IPS-NIHi7 (cell line): Measurements from ENCODE around the gene ADAM22.
A peak's percentile ranks its signal among the peaks of the same experiment; 100 is the strongest.

ENCODE experiments used
- DNase-seq: peaks from one replicate; pipeline ENCODE4 v3.0.0; 2012; ENCODE audit warnings: mixed read lengths; ENCODE audit errors: extremely low spot score

The ADAM22 gene

GRCh38 chr7:88105231-88105630 lies 171.2 kb downstream of the ADAM22 start:
- DNase-seq, result no peak

GRCh38 chr7:88106434-88106833 lies 172.4 kb downstream of the ADAM22 start:
- DNase-seq, result no peak

DNA sequence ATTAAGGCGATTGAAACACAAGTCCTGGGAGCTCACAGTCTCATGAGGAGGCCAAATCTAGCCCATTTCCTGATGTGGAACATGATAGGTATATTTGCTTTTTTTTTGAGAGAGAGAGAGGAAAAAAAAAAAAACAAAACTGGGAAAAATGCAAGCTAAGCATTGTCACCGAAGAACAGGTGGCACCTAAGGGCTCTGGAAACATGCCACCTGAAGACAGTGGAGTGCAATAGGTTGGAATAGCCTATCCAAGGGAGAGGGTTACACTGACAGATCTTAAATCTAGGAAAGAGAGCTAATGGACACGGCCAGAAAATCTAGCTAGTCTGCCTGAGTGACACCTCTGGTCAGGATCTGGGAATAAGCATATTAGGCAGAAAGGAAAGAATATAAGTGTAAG lies 175.6 kb downstream of the ADAM22 start:
- DNase-seq, result no peak

DNA sequence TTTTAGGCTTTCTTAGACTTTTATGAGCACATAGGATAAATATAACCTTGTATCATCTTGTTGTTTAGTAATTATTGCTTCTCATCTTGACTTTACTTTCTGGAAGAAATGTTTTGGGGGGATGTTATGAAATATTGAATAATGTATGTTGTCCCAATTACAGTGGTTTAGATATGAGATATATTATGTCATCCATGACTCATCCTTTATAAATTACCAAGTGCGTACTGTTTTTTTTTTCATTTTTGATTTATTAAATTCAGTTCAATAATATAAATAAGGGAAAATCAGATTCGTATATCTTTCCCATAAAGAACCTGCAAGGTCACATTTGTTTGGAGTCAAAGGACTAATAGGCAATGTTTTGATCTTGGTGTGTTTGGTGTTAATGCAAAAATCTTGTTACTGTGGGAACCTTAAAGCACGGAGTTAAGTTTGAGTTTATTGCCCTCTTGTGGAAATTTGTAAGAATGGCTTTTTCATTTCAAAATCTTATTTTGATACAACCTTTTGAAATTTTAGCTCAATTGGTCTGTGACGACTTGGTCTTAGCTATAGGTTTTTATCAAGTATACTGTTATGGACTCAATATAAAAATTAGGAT lies 177.2 kb downstream of the ADAM22 start:
- peak; percentile 31 for DNase-seq

DNA sequence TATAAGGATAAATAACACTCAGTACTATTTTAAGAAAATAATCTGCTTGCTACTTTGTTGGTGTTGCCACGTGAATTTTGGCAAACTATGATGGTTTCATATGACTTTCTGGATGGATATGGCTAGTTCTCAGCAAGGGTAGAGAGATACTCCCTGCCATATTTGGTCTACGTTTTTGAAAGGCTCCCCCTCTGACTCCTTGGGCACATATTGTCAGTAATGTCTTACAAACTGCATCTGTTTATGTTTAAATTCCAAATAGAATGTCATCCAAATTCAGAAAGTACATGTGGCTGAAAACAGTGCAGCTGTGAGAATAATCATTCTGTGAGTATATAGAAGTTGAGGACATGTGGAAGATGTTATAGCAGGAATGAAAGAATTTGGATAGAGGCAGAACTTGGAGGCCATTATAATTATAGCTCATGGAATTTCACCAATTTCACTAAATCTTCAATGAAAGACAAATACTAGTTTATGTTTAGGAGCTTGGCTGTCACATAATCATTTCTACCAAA lies 178.0 kb downstream of the ADAM22 start:
- DNase-seq, result no peak

DNA sequence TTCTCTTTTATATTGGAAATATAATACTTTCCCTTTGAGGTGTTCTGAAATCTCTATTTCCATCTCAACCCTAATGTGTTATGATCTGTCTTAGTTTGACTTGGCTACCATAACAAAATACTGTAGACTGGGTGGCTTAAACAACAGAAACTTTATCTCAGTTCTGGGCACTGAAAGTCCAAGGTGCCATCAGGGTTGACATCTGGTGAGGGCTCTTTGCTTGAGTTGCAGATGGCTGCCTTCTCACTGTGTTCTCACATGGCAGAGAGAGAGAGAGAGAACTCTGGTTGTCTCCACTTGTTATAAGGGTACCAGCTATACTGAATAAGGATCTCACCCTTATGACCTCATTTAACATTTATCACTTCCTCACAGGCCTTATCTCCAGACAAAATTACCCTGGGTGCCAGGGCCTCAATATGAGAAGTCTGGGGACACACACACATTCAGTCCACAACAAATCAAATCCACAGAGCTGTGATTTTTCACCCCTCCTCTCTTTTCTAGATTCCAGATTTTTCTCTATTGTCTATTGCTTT lies 181.3 kb downstream of the ADAM22 start:
- no peak for DNase-seq

DNA sequence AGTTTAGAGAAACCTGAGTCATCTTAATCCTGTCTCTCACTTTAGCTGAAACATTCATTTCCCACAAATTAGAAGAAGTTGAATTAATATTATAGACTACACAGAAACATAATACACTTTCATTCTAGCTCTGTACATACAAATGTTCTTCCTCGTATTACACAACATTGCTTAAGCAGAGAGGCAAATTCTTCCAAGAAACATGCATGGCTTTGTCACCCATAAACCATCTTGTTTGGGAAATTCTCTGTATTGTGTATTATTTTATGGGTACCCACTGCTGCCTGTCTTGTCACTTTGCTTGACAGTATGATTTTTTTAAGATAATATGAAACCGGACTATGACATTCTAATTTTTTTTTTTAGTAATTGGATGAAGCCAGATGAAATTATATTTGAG lies 181.8 kb downstream of the ADAM22 start:
- DNase-seq, result no peak

DNA sequence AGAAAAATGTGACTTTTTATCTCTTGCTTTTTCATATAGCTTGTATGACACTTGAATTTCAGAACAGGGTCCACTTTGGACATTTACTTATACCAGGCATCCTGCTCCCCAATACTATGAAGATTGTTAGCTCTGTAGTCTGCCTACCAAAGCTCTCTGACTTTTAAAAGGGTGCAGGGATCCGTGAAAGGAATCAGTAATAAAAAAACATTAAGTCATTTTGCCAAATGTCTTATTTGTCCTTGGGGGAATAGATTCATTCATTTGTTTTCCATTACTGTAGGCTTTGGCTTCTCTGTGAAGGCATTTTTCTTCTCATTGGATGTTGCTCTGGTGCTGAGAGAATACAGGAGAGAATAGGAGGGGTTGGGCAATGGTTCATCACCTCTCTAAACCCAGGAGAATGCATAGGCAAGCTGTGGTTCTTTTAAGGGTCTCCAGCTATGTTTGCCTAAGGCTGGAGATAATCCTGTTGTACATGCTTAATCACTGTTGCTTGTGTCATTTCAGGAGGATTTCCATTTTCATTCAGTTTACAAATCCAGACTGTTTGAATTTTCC lies 182.3 kb downstream of the ADAM22 start:
- no peak for DNase-seq

GRCh38 chr7:88117325-88117724 lies 183.3 kb downstream of the ADAM22 start:
- no peak for DNase-seq

DNA sequence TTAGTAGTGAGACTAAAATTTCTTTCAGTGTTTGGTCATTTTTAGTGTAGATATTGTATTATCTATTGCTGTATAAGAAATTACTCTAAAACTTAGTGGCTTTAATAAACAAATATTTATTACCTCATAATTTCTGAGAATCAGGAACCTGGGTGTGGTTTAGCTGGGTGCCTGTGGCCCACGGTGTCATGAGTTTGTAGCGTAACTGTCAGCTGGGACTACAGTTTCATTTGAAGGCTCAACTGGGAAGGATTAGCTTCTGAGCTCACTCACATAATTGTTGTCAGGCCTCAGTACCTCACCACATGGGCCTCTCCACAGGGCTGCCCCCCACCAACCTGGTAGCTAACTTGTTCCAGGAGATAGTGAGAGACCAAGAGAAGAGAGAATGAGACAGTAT lies 187.3 kb downstream of the ADAM22 start:
- no peak for DNase-seq

GRCh38 chr7:88127637-88128290 lies 193.7 kb downstream of the ADAM22 start:
- no peak for DNase-seq

DNA sequence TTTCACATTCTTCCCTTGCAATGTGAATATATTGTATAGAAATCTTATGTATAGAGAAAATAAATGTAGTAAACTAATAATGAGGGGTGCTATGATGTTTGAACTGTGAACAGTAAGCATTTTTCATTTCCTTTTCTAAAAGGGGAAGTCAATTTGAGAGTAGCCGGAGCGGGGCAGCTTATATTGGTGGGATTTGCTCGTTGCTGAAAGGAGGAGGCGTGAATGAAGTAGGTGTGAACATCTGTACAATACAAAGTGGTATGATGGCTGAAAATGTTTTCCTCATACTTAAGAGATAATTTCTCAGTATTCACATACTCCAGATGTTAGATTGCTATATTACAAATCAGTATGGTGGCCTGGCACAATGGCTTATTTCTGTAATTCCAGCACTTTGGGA lies 198.7 kb downstream of the ADAM22 start:
- DNase-seq, result no peak

- peak; percentile 10 for DNase-seq
Observed at GRCh38 chr7:88140947-88141346, 206.9 kb downstream of the ADAM22 start.

DNA sequence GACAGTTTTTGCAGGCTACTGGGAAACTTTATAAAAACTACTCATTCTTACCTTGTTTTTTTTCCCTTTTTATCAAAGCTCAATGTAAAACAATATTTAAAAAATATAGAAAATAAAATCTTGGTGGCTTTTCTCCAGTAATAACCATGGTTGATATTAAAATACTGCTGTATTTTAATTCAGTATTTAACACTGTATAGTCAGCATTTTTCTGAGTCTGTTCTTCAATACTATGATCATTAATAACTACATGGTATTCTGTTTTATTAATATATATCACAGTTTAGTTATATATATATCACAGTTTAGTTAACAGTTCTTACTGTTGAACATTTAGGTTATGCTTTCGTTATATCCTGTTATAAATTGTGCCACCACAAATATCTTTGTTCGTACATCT lies 207.4 kb downstream of the ADAM22 start:
- DNase-seq, result no peak

- no peak for DNase-seq
Observed at GRCh38 chr7:88141953-88142352, 207.9 kb downstream of the ADAM22 start.

DNA sequence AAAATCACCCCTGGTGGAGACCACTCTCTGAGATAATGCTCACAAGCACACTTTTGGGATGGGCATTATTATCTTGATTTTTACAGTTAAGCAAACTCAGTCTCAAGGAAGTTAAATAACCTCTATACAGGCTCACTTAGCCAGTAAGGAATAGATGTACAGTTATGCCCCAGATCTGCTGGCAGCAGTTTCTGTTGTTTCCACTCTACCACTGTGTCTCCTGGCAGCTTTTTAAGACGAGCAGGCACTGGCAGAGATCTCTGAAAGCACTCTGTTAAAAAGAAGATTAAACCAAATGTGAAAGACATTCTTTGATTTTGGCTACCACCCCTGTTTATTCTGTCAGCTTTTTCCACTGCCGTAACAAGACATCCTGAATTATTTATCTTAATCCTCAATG lies 212.6 kb downstream of the ADAM22 start:
- no peak for DNase-seq

DNA sequence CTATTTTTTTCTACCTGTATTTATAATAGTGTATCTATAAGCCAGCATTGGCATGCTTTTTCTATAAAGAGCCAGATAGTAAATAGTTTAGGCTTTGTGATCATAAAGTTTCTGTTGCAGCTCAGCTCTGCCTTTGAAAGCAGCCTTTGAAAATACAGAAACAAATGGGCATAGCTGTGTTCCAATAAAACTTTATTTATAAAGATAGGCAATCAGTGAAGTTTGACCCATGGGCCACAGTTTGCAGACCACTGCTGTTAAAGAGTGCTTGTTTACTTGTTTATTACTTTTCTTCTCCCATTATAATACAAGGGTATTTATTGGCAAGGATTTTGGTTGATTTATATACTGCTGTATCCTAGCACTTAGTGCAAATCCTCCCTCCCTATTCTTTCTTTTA lies 213.3 kb downstream of the ADAM22 start:
- no peak for DNase-seq

- DNase-seq, result no peak
Observed at GRCh38 chr7:88147949-88148348, 213.9 kb downstream of the ADAM22 start.

DNA sequence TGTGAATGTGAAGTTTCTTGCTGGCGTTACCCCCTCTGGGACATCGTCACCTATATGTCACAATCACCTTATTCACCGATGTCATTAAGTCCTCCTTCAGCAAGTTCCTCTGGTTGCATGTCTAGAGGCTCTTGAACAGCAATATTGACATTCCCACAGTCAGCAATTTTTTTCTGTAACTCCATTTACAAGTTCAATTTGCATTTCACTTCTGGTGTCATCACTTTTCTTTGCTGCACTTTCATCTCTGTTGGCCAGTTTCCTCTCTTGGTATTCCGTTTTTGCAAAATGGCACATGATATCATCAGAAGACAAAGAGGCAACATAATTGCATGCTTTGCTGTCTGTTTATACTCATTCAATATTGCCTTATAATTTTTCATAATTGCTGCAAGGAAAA lies 216.0 kb downstream of the ADAM22 start:
- DNase-seq, result no peak

DNA sequence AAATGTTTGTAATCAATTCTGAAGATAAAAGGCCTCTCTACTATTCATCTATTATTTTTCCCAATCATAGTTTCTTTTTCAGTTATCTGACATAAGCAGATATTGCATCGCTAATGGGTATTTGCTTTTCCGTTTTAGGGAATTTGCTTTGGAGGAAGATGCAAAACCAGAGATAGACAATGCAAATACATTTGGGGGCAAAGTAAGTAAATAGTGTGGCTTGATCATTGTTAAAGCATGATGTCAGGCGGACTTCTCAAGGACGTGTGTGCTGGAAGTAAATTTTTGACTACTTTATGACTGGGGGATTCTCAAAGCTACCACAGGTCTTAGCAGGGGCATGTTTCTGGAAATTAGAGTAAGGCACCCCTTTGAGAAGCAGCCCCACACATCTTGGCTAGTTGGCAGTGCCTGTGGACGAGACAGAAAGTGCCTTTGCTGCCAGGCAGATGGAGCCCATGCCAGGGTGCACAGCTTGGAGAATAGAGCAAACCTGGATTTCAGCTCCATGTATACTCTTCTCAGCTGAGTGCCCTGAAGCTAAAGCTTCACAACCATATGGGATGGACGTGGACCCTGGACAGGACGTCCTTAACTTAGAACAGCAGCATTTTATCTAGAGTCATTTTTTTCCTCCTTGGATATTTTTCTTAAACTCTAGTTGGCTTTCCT lies 217.2 kb downstream of the ADAM22 start:
- no peak for DNase-seq

DNA sequence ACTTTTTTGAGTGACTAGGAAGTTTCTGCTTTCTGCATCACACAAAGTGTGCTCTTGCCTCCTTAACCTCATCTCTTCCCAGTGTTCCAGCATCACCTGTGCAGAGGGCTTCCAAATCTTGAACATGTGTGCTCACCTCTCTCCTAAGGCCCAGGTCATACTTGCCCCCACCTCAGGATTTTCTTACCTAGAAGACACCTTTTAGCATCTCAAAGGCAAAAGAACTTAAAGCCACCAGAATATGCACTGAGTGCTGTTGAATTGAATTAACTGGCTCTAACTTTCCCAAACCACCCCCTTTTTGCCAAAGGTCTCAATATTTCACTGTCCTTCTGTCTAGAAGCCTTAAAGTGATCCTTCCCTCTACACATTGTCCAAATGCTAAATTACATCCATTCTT lies 219.3 kb downstream of the ADAM22 start:
- no peak for DNase-seq

DNA sequence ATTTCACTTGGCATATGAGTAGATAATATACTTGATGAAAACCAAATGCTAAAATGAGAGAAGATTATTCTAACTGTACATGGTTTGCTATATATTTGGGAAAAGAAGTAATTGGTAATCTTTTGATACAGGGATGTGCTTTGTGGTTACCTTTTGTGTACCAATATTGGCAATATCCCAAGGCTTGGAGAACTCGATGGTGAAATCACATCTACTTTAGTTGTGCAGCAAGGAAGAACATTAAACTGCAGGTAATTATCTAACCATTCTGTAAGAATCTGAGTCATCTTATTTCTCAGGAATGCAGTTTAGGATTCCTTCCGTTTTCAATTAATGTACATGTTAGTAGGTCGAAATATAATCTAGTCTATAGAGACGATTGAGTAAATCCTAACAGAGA lies 221.7 kb downstream of the ADAM22 start:
- no peak for DNase-seq

DNA sequence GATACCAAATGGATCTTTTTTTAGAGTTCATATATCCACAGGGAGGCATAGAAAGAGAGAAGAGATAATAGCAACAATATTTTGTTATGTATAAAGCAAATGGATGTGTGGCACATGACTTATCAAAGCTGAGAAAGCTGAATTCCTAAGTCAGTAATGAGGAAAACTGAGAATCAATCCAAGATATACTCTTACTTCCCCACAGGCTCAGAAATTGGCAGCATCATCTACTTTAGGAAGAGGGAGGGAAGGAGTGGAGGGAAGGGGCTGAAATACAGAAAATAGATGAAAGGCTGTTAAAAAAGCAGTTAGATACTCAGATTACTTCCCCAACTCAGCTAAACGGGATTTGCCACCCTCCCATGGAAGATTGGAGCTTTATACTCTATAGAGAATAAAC lies 222.3 kb downstream of the ADAM22 start:
- DNase-seq, result no peak
